Astrocyte (in vitro differentiated cells and primary cell): ENCODE measurements around the gene CDC42BPA. TPM values are rescaled to one million over a fixed set of nuclear protein-coding genes. Genes with fewer than 3 reads are reported as not detected.

Source experiments
- DNase-seq: peaks from one replicate; pipeline ENCODE4 v3.0.0-alpha.2; 2010; ENCODE audit warnings: low read depth
- FAIRE-seq: peaks from 2 replicates; lab custom pipeline; 2011; peaks lifted over from hg19 to GRCh38; lab: Jason Lieb, UNC
- H2AFZ ChIP-seq: 2 replicates; pipeline ENCODE4 v1.6.0; 2012; ENCODE audit warnings: low read depth, low read length, inconsistent platforms
- H3K27ac ChIP-seq: 2 replicates; pipeline ENCODE4 v1.5.1; 2011; ENCODE audit warnings: low read depth, low read length, inconsistent platforms
- H3K27me3 ChIP-seq: 2 replicates; pipeline ENCODE4 v1.6.0; 2011; ENCODE audit warnings: low read length, inconsistent platforms; ENCODE audit not compliant: insufficient read depth
- H3K36me3 ChIP-seq: 2 replicates; pipeline ENCODE4 v1.5.1; 2011; ENCODE audit warnings: low read length, inconsistent platforms; ENCODE audit not compliant: insufficient read depth
- H3K4me1 ChIP-seq: 2 replicates; pipeline ENCODE4 v1.5.1; 2011; ENCODE audit warnings: low read length, inconsistent platforms; ENCODE audit not compliant: insufficient read depth
- H3K4me2 ChIP-seq: 2 replicates; pipeline ENCODE4 v1.6.0; 2012; ENCODE audit warnings: low read length, inconsistent platforms
- H3K4me3 ChIP-seq: 2 replicates; pipeline ENCODE4 v1.5.1; 2011; ENCODE audit warnings: low read depth, mild to moderate bottlenecking, low read length, inconsistent platforms; ENCODE audit not compliant: insufficient read depth
- H3K79me2 ChIP-seq: 2 replicates; pipeline ENCODE4 v1.6.0; 2012; ENCODE audit warnings: mild to moderate bottlenecking, low read length, inconsistent platforms; ENCODE audit not compliant: insufficient read depth
- H3K9ac ChIP-seq: 2 replicates; pipeline ENCODE4 v1.6.0; 2012; ENCODE audit warnings: mild to moderate bottlenecking, low read length, inconsistent platforms
- H3K9me3 ChIP-seq: 2 replicates; pipeline ENCODE4 v1.5.1; 2012; ENCODE audit warnings: low read depth, mild to moderate bottlenecking, low read length, inconsistent platforms; ENCODE audit not compliant: insufficient read depth
- H4K20me1 ChIP-seq: 2 replicates; pipeline ENCODE4 v1.6.0; 2012; ENCODE audit warnings: low read length, inconsistent platforms; ENCODE audit not compliant: insufficient read depth
- H3K27ac Mint-ChIP-seq: one replicate; pipeline ENCODE4 v1.8.0; 2021; ENCODE audit warnings: mild to moderate bottlenecking, mixed read lengths; ENCODE audit not compliant: unreplicated experiment
- H3K27me3 Mint-ChIP-seq: one replicate; pipeline ENCODE4 v1.8.0; 2021; ENCODE audit warnings: low read depth, mixed read lengths; ENCODE audit not compliant: unreplicated experiment
- H3K36me3 Mint-ChIP-seq: one replicate; pipeline ENCODE4 v1.8.0; 2021; ENCODE audit warnings: low read depth, mixed read lengths; ENCODE audit not compliant: unreplicated experiment
- H3K4me1 Mint-ChIP-seq: one replicate; pipeline ENCODE4 v1.8.0; 2021; ENCODE audit warnings: low read depth, mixed read lengths; ENCODE audit not compliant: unreplicated experiment
- H3K4me3 Mint-ChIP-seq: one replicate; pipeline ENCODE4 v1.8.0; 2021; ENCODE audit warnings: mild to moderate bottlenecking, moderate library complexity, mixed read lengths; ENCODE audit not compliant: unreplicated experiment
- H3K9me3 Mint-ChIP-seq: one replicate; pipeline ENCODE4 v1.8.0; 2021; ENCODE audit warnings: mild to moderate bottlenecking, mixed read lengths; ENCODE audit not compliant: unreplicated experiment
- CTCF ChIP-seq: IDR thresholded peaks from 2 replicates; pipeline ENCODE4 v1.5.1; 2011; ENCODE audit warnings: low read depth, mild to moderate bottlenecking, inconsistent platforms, low read length, moderate library complexity; ENCODE audit not compliant: insufficient read depth
- EZH2 ChIP-seq: IDR thresholded peaks from 2 replicates; pipeline ENCODE4 v1.6.1; 2012; ENCODE audit warnings: mild to moderate bottlenecking, low read length, inconsistent platforms; ENCODE audit not compliant: insufficient read depth
- total RNA-seq: library from RNA; stranded (reverse); gene quantifications from 2 replicates; pipeline ENCODE4 v1.2.1, GENCODE V29; 2021

CDC42BPA gene
- total RNA-seq, 1 donor from 2014 or later = 34.5 TPM

GRCh38 chr1:227212164-227212563, 106.1 kb downstream of the CDC42BPA start:
- no peak overlapping the region for H2AFZ ChIP-seq
- no peak overlapping the region for H3K4me3 ChIP-seq
- no peak overlapping the region for H3K27ac Mint-ChIP-seq
- H3K4me1 ChIP-seq = no peaks in the 10 kb centered on the region
- no peak overlapping the region for H3K27ac ChIP-seq
- no peaks in the 10 kb centered on the region for H3K9me3 ChIP-seq
- TF ChIP-seq EZH2 (no peak), CTCF (no peak)
- no peaks in the 10 kb centered on the region for H3K9me3 Mint-ChIP-seq
- H3K27me3 ChIP-seq = no peaks in the 10 kb centered on the region
- peaks cover 14% of the 10 kb centered on the region for H3K79me2 ChIP-seq
- FAIRE-seq = no peak
- peaks cover 4% of the 10 kb centered on the region for H3K36me3 Mint-ChIP-seq
- H3K4me3 Mint-ChIP-seq = no peak overlapping the region
- H3K4me2 ChIP-seq = no peak overlapping the region
- no peak for DNase-seq
- H3K36me3 ChIP-seq = no peaks in the 10 kb centered on the region
- H3K4me1 Mint-ChIP-seq = peaks cover 2% of the 10 kb centered on the region
- H4K20me1 ChIP-seq = peaks cover 3% of the 10 kb centered on the region
- H3K9ac ChIP-seq = no peak overlapping the region
- no peaks in the 10 kb centered on the region for H3K27me3 Mint-ChIP-seq

DNA sequence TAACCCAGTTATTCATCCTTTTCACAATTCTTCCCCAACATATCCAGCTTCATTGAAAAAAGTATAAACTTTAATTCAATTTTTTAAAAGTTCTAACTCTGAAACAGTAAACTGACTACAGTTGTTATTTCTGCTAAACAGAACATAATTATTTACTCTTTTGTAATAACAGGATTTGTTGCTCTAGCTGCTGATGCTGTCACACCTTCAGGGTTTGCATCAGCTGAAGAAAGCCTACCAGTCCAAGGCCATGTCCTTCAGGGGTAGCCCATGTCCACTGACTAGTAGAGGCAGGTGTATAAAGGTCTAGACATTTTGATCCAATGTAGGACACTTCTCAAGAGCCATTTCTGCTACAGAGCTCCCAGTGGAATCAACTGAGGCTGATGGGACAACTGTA, 107.7 kb downstream of the CDC42BPA start:
- TF ChIP-seq EZH2 (no peak), CTCF (no peak)
- Histone ChIP-seq H4K20me1 (peaks cover 3% of the 10 kb centered on the region), H2AFZ (no peak overlapping the region), H3K9ac (no peak overlapping the region), H3K4me3 (no peak overlapping the region), H3K36me3 (no peaks in the 10 kb centered on the region), H3K4me2 (no peak overlapping the region), H3K4me1 (no peaks in the 10 kb centered on the region), H3K27me3 (no peaks in the 10 kb centered on the region), H3K9me3 (no peaks in the 10 kb centered on the region), H3K79me2 (peaks cover 8% of the 10 kb centered on the region), H3K27ac (no peak overlapping the region)
- Mint-ChIP-seq H3K9me3 (no peaks in the 10 kb centered on the region), H3K27me3 (no peaks in the 10 kb centered on the region), H3K27ac (no peak overlapping the region), H3K4me1 (no peaks in the 10 kb centered on the region), H3K36me3 (peaks cover 4% of the 10 kb centered on the region), H3K4me3 (no peak overlapping the region)
- no peak for DNase-seq
- no peak for FAIRE-seq

DNA sequence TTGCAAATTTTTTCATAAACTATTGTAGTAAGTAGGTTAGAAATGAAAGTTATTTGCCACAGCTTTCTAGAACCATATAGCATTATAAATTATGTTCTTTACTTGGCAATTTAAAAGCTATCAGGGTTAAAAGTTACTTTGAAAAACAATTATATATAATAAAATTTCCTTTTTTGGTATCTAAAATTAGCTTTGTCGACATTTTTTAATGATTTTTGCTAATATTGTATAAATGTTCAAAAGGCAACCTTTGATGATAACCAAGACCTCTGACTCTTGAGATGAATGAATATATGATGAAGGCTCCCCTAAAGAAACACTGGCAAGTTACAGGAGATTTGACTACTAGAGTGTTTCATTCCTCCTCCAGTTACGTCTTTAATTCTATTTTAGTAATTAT, 121.2 kb downstream of the CDC42BPA start:
- Mint-ChIP-seq H3K27me3 (no peaks in the 10 kb centered on the region), H3K27ac (no peak overlapping the region), H3K9me3 (no peaks in the 10 kb centered on the region), H3K4me1 (peaks cover 5% of the 10 kb centered on the region), H3K4me3 (no peak overlapping the region), H3K36me3 (peaks cover 3% of the 10 kb centered on the region)
- H3K36me3 ChIP-seq = no peaks in the 10 kb centered on the region
- no peak overlapping the region for H3K9ac ChIP-seq
- no peaks in the 10 kb centered on the region for H3K79me2 ChIP-seq
- no peaks in the 10 kb centered on the region for H3K9me3 ChIP-seq
- H4K20me1 ChIP-seq = no peaks in the 10 kb centered on the region
- H3K27me3 ChIP-seq = no peaks in the 10 kb centered on the region
- no peak overlapping the region for H3K27ac ChIP-seq
- no peak overlapping the region for H2AFZ ChIP-seq
- H3K4me2 ChIP-seq = no peak overlapping the region
- DNase-seq (no peak), FAIRE-seq (no peak)
- TF ChIP-seq EZH2 (no peak), CTCF (no peak)
- H3K4me3 ChIP-seq = no peak overlapping the region
- peaks cover 3% of the 10 kb centered on the region for H3K4me1 ChIP-seq
